GM23248 (cell line): ENCODE results near the gene NDUFV3. TPM values are rescaled to one million over a fixed set of nuclear protein-coding genes. Genes with fewer than 3 reads are reported as not detected.
"Not testable (repeated sequence)": the region's sequence is repeated elsewhere in the genome, so short reads cannot be mapped to it uniquely, and the experiment has no call there.

Source experiments
- DNase-seq: peaks from one replicate; pipeline ENCODE4 v3.0.0-alpha.2; 2015
- H2AFZ ChIP-seq: fragments of 200-600 bp; sonication (generic); 2 replicates; pipeline ENCODE4 v1.6.1; 2016; ENCODE audit warnings: antibody characterized with exemption
- H3F3A ChIP-seq: fragments of 200-600 bp; sonication (generic); 2 replicates; pipeline ENCODE4 v1.6.1; 2016; ENCODE audit warnings: mild to moderate bottlenecking, antibody characterized with exemption, mixed run types; ENCODE audit not compliant: insufficient read depth
- H3K27ac ChIP-seq: fragments of 200-600 bp; sonication (generic); 2 replicates; pipeline ENCODE4 v1.5.1; 2016; ENCODE audit warnings: mild to moderate bottlenecking
- H3K27me3 ChIP-seq: fragments of 200-600 bp; sonication (generic); replicated peaks from 2 replicates; pipeline ENCODE4 v1.6.1; 2016; ENCODE audit warnings: mild to moderate bottlenecking; ENCODE audit not compliant: insufficient read depth
- H3K36me3 ChIP-seq: fragments of 200-600 bp; sonication (generic); 2 replicates; pipeline ENCODE4 v1.6.1; 2016; ENCODE audit warnings: low read depth, mild to moderate bottlenecking
- H3K4me1 ChIP-seq: fragments of 200-600 bp; sonication (generic); 2 replicates; pipeline ENCODE4 v1.6.1; 2016; ENCODE audit warnings: mild to moderate bottlenecking; ENCODE audit not compliant: insufficient read depth
- H3K4me2 ChIP-seq: fragments of 200-600 bp; sonication (generic); one replicate; pipeline ENCODE4 v1.6.1; 2016; ENCODE audit warnings: mild to moderate bottlenecking; ENCODE audit not compliant: unreplicated experiment
- H3K4me3 ChIP-seq: fragments of 200-600 bp; sonication (generic); 2 replicates; pipeline ENCODE4 v1.5.1; 2016; ENCODE audit warnings: mild to moderate bottlenecking
- H3K79me2 ChIP-seq: fragments of 200-600 bp; sonication (generic); 2 replicates; pipeline ENCODE4 v1.6.1; 2016; ENCODE audit warnings: mild to moderate bottlenecking; ENCODE audit not compliant: insufficient read depth
- H3K9ac ChIP-seq: fragments of 200-600 bp; sonication (generic); 2 replicates; pipeline ENCODE4 v1.6.1; 2016; ENCODE audit warnings: mild to moderate bottlenecking
- H3K9me2 ChIP-seq: fragments of 200-600 bp; sonication (generic); 2 replicates; pipeline ENCODE4 v1.6.1; 2016; ENCODE audit warnings: mixed run types, mild to moderate bottlenecking, moderate library complexity; ENCODE audit not compliant: insufficient read depth
- H3K9me3 ChIP-seq: fragments of 200-600 bp; sonication (generic); one replicate; pipeline ENCODE4 v1.6.1; 2017; ENCODE audit warnings: low read depth
- H4K20me1 ChIP-seq: fragments of 200-600 bp; sonication (generic); 2 replicates; pipeline ENCODE4 v1.6.0; 2016; ENCODE audit not compliant: insufficient read depth
- EZH2 ChIP-seq: fragments of 200-600 bp; sonication (generic); IDR thresholded peaks from 2 replicates; pipeline ENCODE4 v1.6.1; 2018; ENCODE audit warnings: antibody characterized with exemption, mild to moderate bottlenecking; ENCODE audit not compliant: insufficient read depth, poor library complexity, severe bottlenecking
- EZH2phosphoT487 ChIP-seq: fragments of 200-600 bp; sonication (generic); IDR thresholded peaks from 2 replicates; pipeline ENCODE4 v1.6.1; 2018; ENCODE audit warnings: antibody characterized with exemption, moderate library complexity, mild to moderate bottlenecking, low read depth; ENCODE audit not compliant: insufficient read depth
- WGBS, 2 experiments: methylation state at CpG; one replicate each; pipeline ENCODE4 v1.1.6; 2015 to 2017; ENCODE audit warnings: low lambda C conversion rate in 2 of 2, low coverage in 1 of 2; ENCODE audit errors: missing lambda C conversion rate in 2 of 2; 5-methylcytosine and 5-hydroxymethylcytosine counted together
- in situ Hi-C: fragments of 300-500 bp; cut with MboI; formaldehyde crosslinking; loops from 2 replicates; pipeline ENCODE4 v1.15.0; 2020
- polyA plus RNA-seq: library from polyadenylated mRNA; unstranded; fragments of >200 nt; fragmentation: Nextera tagmentation; extraction: Ambion mirVana; gene quantifications from 2 replicates; pipeline ENCODE4 v1.2.1, GENCODE V29; 2016
- total RNA-seq: library from RNA; depleted of rRNA; stranded (reverse); fragments of >200 nt; shearing (Covaris generic); gene quantifications from 2 replicates; pipeline ENCODE4 v1.2.3, GENCODE V29; 2014

NDUFV3 gene
- total and polyA plus RNA-seq, 2 experiments from 2014 or later, result 46.8 to 56.8 TPM

DNA sequence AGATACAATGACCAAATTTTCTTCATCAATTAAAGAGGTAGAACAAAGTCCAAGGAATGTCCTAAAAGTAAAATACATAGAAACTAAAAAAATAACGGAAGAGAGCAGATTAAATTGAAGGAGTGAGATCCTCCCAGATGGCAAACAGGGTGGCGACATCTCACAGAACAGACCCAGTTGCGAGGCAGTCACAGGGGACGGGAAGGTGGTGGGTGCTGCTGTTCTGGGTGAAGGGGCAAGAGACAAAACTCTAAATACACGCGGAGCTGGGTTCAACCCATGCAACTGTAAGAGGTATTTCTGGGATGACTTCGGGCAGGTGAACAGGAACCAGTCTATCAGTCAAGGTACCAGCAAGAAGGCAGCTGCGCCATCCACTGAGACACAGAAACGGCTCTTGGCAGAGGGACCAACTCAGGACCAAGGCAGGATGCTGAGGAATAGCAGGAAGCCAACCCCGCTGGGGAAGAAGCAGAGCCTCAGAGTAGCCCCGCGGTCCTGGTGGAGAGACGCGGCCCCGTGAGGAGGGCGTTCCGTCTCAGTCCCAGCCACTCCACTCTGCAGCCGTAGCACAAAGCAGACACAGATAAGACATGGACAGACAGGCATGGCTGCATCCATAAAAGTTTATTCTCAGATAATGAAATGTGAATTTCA, 45.9 kb upstream of the NDUFV3 start:
- Histone ChIP-seq H3K9ac (no peak overlapping the region), H3F3A (no peaks in the 10 kb centered on the region), H3K79me2 (peaks cover 33% of the 10 kb centered on the region), H3K9me3 (no peaks in the 10 kb centered on the region), H3K4me1 (no peaks in the 10 kb centered on the region), H2AFZ (no peak overlapping the region), H3K27ac (no peak overlapping the region), H3K27me3 (no peaks in the 10 kb centered on the region), H3K4me3 (no peak overlapping the region), H3K4me2 (no peak overlapping the region), H4K20me1 (no peaks in the 10 kb centered on the region), H3K36me3 (peaks cover 8% of the 10 kb centered on the region; the same call in 1 of the 2 replicates), H3K9me2 (no peaks in the 10 kb centered on the region)
- in situ Hi-C loops, result no loop called here
- TF ChIP-seq EZH2, result no peak
- TF ChIP-seq EZH2phosphoT487, result no peak
- 83 to 87% methylated on average over 18 of the region's 18 CpGs for WGBS, 2 experiments
- no peak for DNase-seq

DNA sequence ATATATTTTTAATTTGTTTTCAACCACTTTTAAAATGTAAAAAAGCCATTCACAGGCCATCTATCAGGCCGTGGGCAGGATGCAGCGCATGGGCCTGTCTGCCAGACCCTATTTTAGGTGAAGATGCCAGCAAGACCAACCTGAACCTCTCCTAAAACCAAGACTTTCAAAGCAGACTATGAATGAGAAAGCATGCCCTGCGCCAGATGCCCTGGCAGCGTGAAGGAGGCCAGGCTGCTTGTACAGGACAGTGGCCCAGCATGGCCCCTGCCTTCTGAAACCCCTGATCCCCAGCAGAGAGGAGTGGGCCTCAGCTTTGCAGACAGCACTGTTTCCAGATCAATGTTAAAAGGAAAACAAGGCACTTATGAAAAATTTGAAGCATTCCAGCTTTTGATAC, 45.4 kb upstream of the NDUFV3 start:
- Histone ChIP-seq H3K9me3 (no peaks in the 10 kb centered on the region), H3K36me3 (peaks cover 8% of the 10 kb centered on the region; the same call in 1 of the 2 replicates), H3F3A (no peaks in the 10 kb centered on the region), H4K20me1 (no peaks in the 10 kb centered on the region), H3K9me2 (no peaks in the 10 kb centered on the region), H3K9ac (no peak overlapping the region), H3K27ac (no peak overlapping the region), H2AFZ (no peak overlapping the region), H3K27me3 (no peaks in the 10 kb centered on the region), H3K79me2 (peaks cover 31% of the 10 kb centered on the region), H3K4me3 (no peak overlapping the region), H3K4me2 (no peak overlapping the region), H3K4me1 (no peaks in the 10 kb centered on the region)
- DNase-seq, result no peak
- TF ChIP-seq EZH2 (no peak), EZH2phosphoT487 (no peak)
- in situ Hi-C loops, result no loop called here
- WGBS, 2 experiments, result 89% methylated on average over 4 of the region's 4 CpGs

DNA sequence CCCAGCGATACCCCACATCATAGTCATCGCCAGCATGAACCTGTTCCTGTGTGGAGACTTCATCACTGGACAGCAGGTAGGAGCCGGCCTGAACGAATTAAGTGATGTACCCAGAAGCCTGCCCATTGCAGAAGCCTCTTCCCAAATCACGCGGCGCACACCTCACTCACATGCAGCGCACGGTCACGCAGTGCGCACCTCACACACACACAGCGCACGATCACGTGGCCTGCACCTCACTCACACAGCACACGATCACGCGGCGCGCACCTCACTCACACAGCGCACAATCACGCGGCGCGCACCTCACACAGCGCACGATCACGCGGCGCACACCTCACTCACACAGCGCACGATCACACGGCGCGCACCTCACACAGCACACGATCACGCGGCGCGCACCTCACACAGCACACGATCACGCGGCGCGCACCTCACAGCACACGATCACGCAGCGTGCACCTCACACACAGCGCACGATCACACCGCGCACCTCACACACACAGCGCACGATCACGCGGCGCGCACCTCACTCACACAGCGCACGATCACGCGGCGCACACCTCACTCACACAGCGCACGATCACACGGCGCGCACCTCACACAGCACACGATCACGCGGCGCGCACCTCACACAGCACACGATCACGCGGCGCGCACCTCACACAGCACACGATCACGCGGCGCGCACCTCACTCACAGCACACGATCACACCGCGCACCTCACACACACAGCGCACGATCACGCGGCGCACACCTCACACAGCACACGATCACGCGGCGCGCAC, 44.8 kb upstream of the NDUFV3 start:
- H3K9me2 ChIP-seq, H3K4me1 ChIP-seq, H3K27ac ChIP-seq, H3K9ac ChIP-seq, H3F3A ChIP-seq, H2AFZ ChIP-seq, H3K36me3 ChIP-seq, in situ Hi-C loops, DNase-seq, H3K9me3 ChIP-seq, H3K4me3 ChIP-seq, H3K27me3 ChIP-seq, H4K20me1 ChIP-seq, H3K4me2 ChIP-seq: not testable (repeated sequence)
- 95 to 96% methylated on average over 14 to 81 of the region's 95 CpGs for WGBS, 2 experiments
- H3K79me2 ChIP-seq, result peaks cover 24% of the 10 kb centered on the region

DNA sequence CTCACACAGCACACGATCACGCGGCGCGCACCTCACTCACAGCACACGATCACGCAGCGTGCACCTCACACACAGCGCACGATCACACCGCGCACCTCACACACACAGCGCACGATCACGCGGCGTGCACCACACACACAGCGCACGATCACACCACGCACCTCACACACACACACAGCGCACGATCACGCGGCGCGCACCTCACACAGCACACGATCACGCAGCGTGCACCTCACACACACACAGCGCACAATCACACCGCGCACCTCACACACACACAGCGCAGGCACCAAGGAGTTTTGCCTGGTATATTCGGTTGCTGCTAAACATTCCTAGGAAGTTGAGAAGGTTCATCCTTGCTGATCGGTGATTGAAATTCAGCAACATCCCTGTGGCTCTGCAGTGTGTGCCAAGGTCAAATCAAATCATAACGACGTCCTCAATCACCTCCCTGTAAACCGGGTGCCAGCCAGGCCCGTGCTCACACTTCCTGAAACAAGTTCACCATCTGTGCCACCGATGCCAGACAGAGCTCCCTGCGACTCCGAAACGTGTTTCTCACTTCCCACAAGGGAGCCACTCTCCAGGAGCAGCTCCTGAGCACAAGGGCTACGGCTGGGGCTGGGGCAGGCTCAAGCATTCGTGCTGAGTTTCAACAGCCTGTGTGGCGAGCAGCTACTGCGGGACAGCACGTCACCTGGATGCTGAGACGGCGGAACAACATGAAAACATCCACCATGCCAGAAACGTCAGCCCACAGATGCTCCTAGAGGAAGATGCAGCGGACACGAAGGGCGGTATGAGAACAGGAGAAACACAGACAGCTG, 44.0 kb upstream of the NDUFV3 start:
- H3K9me3 ChIP-seq, result no peaks in the 10 kb centered on the region
- H3K27me3 ChIP-seq, result no peaks in the 10 kb centered on the region
- no peaks in the 10 kb centered on the region for H4K20me1 ChIP-seq
- no peak for TF ChIP-seq EZH2phosphoT487
- no peak for TF ChIP-seq EZH2
- H3K4me1 ChIP-seq, result no peaks in the 10 kb centered on the region
- in situ Hi-C loops, result no loop called here
- H3K4me2 ChIP-seq, result no peak overlapping the region
- H3K36me3 ChIP-seq, result peaks cover 6% of the 10 kb centered on the region; the same call in 1 of the 2 replicates
- no peaks in the 10 kb centered on the region for H3K9me2 ChIP-seq
- H3K4me3 ChIP-seq, result no peak overlapping the region
- no peak overlapping the region for H2AFZ ChIP-seq
- H3K79me2 ChIP-seq, result peaks cover 16% of the 10 kb centered on the region
- WGBS, 2 experiments, result 79 to 86% methylated on average over 25 to 54 of the region's 54 CpGs
- H3K27ac ChIP-seq, result no peak overlapping the region
- H3K9ac ChIP-seq, result no peak overlapping the region
- H3F3A ChIP-seq, result no peaks in the 10 kb centered on the region
- DNase-seq, result no peak
